ENCODE data around the gene NCBP1. TPM values are rescaled to one million over a fixed set of nuclear protein-coding genes. Genes with fewer than 3 reads are reported as not detected.
"Not testable (repeated sequence)": the region's sequence is repeated elsewhere in the genome, so short reads cannot be mapped to it uniquely, and the experiment has no call there.

Gene NCBP1
- total RNA-seq, 1 experiment from 2014 or later = 126 TPM

DNA sequence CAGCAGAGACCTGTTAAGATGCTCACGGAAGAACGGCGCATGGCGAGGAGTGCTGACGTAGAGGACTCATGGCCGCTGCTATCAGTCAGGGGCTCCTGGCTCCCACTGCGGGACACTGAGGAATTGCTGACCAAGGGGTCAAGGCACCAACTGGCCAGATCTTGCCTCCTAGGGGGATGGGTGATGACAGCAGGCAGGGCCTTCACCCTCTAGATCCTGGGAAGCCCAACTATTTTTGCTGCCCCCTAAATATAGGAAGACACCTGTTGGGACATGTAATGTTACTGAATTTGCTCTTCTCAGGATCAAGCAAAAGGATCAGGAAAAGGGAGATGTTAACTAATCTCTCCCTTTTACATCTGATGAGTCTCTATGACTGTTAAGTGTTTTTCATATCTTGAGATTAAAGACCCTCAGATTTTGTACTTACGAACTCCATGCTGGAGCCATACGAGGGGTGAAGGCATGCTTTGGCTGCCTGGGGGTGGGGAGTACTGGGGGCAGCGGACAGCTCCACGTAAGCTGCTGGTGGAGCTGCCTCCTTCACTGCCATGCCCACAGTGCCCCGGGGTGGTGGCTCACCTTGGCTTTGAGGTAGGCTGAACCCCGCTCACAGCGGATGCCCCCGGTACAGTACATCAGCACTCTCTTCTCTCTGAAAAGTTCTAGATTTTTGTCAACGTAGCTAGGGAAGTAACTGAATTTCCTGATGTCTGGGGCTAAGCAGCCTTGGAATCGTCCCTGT, 28.5 kb upstream of the NCBP1 start:
- Histone ChIP-seq H3K27ac (no peak overlapping the region), H3K27me3 (no peaks in the 10 kb centered on the region)

DNA sequence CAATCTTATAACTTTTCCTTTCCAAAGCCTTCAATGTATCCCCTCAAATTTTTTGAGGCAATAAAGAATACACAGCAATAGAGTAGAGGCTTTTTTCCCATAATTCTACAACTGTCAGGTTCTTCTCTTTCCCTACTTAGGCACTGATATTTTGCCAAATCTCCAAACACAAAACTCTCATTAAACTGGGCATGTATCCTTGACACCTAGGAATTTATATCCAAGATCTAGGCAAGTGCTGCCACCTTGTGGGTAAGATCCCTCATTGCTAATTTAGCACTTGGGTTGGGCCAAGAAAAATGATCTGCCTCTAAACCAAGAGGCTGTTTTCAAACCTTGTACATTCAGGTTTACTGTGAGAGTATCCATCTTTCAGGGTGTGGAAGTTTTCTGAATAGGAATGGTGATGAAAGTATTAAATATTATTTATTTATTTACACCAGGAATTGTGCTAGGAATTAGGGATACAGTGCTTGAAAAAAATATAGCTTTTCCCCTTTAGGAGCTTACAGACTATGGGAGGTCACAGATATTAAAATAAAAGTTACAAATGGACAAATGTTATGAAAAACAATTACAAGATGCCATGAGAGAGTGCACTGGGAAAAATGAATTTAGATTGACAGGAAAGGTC, 18.1 kb upstream of the NCBP1 start:
- H3K9me3 ChIP-seq (replicated peaks) = no peaks in the 10 kb centered on the region
- no peak overlapping the region for H3K27ac ChIP-seq
- peaks cover 51% of the 10 kb centered on the region for H3K36me3 ChIP-seq
- H3K4me1 ChIP-seq = no peaks in the 10 kb centered on the region
- no peak overlapping the region for H3K4me3 ChIP-seq
- DNase-seq = peak; percentile 56 to 79
- H3K27me3 ChIP-seq = no peaks in the 10 kb centered on the region

More for the DNA sequence above, 28.5 kb upstream of the NCBP1 start:
- Histone ChIP-seq H3K4me1 (no peaks in the 10 kb centered on the region), H3K4me3 (no peak overlapping the region), H3K36me3 (peaks cover 70% of the 10 kb centered on the region), H3K9me3 (replicated peaks) (no peaks in the 10 kb centered on the region)
- no peak for DNase-seq

DNA sequence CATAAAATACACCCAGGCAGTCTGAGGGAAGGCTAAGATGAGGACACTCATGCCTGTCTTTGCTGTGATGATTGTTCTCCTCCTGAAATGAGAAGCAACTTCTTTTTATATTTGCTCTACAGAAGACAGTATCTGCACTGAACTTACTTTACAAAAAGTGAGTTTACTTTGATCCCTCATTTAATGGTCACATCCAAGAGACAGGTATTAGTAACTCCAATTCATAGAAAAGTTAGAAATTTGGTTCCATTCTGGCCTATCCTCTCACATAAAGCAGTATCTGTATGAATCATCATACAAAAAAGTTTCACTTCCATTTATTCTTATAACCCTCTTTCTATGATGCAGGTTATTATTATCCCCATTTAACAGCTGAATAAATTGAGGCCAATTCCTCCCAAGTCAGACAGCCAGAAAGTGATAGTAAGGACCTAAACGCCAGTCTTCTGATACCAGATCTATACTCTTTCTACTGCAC, 15.6 kb upstream of the NCBP1 start:
- H3K9me3 ChIP-seq (replicated peaks) = no peaks in the 10 kb centered on the region
- peaks cover 47% of the 10 kb centered on the region for H3K36me3 ChIP-seq
- no peak for DNase-seq
- H3K4me1 ChIP-seq = no peaks in the 10 kb centered on the region
- no peaks in the 10 kb centered on the region for H3K27me3 ChIP-seq
- H3K4me3 ChIP-seq = no peak overlapping the region
- H3K27ac ChIP-seq = no peak overlapping the region

DNA sequence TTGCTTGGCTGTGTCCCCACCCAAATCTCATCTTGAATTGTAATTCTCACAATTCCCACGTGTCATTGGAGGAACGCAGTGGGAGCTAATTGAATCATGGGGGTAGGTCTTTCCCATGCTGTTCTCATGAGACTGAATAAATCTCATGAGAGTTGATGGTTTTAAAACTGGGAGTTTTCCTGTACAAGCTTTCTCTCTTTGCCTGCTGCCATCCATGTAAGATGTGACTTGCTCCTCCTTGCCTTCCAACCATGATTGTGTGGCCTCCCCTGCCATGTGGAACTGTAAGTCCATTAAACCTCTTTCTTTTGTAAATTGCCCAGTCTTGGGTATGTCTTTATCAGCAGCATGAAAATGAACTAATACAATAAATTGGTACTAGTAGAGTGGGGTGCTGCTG, 13.6 kb upstream of the NCBP1 start:
- not testable (repeated sequence) for H3K4me3 ChIP-seq; H3K4me1 ChIP-seq; H3K9me3 ChIP-seq (replicated peaks); H3K27me3 ChIP-seq; H3K27ac ChIP-seq; DNase-seq
- H3K36me3 ChIP-seq = peaks cover 58% of the 10 kb centered on the region

DNA sequence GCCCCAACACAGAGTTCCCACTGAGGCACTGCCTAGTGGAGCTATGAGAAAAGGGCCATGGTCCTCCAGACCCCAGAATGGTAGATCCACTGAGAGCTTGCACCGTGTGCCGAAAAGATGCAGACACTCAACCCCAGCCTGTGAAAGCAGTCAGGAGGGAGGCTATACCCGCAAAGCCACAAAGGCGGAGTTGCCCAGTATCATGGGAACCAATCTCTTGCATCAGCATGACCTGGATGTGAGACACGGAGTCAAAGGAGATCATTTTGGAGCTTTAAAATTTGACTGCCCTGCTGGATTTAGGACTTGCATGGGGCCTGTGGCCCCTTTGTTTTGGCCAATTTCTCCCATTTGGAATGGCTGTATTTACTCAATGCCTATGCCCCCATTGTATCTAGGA, 11.1 kb upstream of the NCBP1 start:
- H3K9me3 ChIP-seq (replicated peaks); H3K27me3 ChIP-seq; H3K27ac ChIP-seq; H3K4me1 ChIP-seq; H3K4me3 ChIP-seq; DNase-seq: not testable (repeated sequence)
- H3K36me3 ChIP-seq = peaks cover 68% of the 10 kb centered on the region

DNA sequence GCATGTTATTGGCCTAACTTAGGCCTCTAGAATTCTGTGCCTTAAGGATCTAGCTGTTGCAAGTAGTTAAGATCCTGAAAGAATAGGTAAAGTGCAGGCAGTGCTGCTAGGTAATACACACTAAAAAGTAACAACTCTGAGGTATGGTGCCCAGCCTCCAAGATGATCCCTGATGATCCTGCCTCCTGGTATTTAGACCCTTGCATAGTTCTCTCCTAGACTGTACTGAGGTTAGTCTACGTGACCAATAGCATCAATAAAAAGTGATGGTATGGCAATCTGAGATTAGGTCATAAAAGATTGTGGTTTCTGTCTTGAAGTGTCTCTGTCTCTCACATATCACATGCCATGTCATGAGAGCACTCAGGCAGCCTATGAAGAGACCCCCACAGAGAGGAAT, 9.7 kb upstream of the NCBP1 start:
- Histone ChIP-seq H3K4me3 (no peak overlapping the region), H3K27me3 (no peaks in the 10 kb centered on the region), H3K36me3 (peaks cover 62% of the 10 kb centered on the region), H3K4me1 (peaks cover 10% of the 10 kb centered on the region), H3K9me3 (replicated peaks) (no peaks in the 10 kb centered on the region; the same call in 1 of the 2 replicates), H3K27ac (no peak overlapping the region)
- no peak for DNase-seq

DNA sequence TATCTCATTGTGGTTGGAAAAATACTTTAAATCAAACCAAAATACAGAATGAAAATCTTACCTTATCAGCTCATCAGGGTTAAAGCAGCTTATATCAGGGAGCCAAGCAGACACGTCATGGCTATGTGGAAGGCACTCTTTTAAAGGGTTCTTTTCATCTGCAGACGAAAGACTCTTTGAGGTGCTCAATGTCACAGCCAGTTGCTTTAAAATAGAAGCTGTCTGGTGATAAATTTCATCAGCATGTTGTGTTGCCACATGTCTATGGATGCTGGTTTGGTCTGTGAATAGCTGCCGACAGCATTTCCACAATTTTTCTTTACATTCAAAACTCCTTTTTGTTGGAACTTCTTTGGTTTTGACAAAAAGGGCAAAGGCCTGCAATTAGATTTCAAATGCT, 8.0 kb upstream of the NCBP1 start:
- Histone ChIP-seq H3K36me3 (peaks cover 54% of the 10 kb centered on the region), H3K27me3 (no peaks in the 10 kb centered on the region), H3K27ac (no peak overlapping the region), H3K4me1 (peaks cover 18% of the 10 kb centered on the region), H3K4me3 (no peak overlapping the region), H3K9me3 (replicated peaks) (no peaks in the 10 kb centered on the region; the same call in 1 of the 2 replicates)
- no peak for DNase-seq

DNA sequence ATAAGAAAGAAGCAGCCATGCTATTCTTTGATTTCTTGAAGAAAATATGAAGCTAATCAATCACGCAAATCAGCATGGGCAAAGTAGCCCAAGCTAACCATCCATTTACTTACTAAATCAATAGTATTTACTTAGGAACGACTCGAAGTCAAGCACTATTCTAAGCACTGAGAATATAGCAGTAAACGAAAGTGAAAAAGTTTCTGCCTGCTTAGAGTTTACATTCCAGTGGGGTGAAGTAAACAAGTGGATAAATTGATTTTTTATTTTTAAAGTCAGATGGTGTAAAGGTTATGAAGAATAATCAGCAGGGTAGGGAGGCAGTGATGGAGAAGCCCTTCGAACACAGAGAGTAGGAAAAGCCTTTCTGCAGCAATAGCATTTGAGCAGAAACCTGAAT, 6.0 kb upstream of the NCBP1 start:
- H3K36me3 ChIP-seq = peaks cover 44% of the 10 kb centered on the region
- no peaks in the 10 kb centered on the region for H3K27me3 ChIP-seq
- peaks cover 18% of the 10 kb centered on the region for H3K4me1 ChIP-seq
- H3K4me3 ChIP-seq = no peak overlapping the region
- H3K9me3 ChIP-seq (replicated peaks) = no peaks in the 10 kb centered on the region; the same call in 1 of the 2 replicates
- no peak overlapping the region for H3K27ac ChIP-seq
- no peak for DNase-seq

DNA sequence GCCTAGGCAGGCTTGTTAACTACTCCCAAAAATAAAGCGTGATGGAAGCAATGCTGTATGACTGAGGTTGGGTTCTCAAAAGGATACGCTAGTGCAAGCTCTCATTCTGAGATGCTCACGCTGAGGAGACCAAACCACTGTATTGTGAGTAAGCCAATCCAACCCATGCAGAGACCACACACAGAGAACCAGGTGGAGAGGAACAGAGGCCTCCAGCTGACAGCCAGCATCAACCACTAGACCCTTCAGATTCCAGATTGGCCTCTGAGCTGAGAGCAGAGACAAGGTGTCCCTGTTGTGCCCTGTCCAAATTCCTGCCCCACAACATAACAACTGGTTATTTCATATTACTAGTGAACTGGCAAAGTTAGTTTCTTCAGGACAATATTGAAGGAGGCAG, 5.0 kb upstream of the NCBP1 start:
- Histone ChIP-seq H3K27me3 (no peaks in the 10 kb centered on the region), H3K4me3 (no peak overlapping the region), H3K36me3 (peaks cover 33% of the 10 kb centered on the region), H3K27ac (peak overlapping the region; percentile 35), H3K9me3 (replicated peaks) (no peaks in the 10 kb centered on the region), H3K4me1 (peaks cover 18% of the 10 kb centered on the region)
- DNase-seq = peak; percentile 85 to 90

DNA sequence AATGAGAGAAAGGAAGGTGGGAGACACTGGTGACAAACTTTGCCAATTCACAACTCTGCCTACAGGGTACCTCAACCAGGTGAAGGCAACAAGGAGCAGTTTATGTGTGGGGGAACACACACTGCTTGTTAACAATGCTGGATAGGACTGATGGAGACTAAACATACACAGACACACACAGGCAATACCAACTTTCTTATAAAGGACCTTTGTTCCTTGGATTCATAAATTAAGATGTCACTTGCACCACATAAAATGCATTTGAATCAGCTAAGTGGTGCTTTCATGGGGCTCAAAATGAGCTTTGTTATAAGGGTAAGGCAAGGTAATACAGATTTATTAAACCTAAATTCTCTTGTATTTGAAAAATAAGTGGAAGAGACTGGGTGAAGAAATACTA, 4.5 kb upstream of the NCBP1 start:
- H3K4me1 ChIP-seq = peaks cover 18% of the 10 kb centered on the region
- H3K4me3 ChIP-seq = no peak overlapping the region
- peak overlapping the region; percentile 35 for H3K27ac ChIP-seq
- peaks cover 28% of the 10 kb centered on the region for H3K36me3 ChIP-seq
- no peaks in the 10 kb centered on the region for H3K9me3 ChIP-seq (replicated peaks)
- DNase-seq = no peak
- no peaks in the 10 kb centered on the region for H3K27me3 ChIP-seq

DNA sequence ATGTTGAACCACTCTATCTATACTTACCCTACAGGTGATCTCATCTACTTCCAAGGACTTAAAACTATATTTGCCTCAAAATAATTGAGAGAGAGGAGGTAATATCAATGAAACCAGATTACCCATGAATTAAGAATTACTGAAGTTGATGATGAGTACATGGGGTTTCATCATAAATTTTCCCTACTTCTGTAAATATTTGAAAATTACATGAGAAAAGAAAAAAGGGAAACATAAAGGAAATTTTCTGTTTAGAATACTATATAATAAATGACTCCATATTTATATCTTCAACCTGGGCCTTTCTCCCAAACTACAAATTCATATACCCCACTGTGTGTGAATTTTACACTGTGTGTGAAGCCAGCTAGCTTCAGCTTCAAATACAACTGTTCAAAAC, 3.0 kb upstream of the NCBP1 start:
- Histone ChIP-seq H3K36me3 (peaks cover 16% of the 10 kb centered on the region), H3K27me3 (no peaks in the 10 kb centered on the region), H3K4me1 (peaks cover 18% of the 10 kb centered on the region), H3K4me3 (no peak overlapping the region), H3K27ac (no peak overlapping the region), H3K9me3 (replicated peaks) (no peaks in the 10 kb centered on the region)
- no peak for DNase-seq

DNA sequence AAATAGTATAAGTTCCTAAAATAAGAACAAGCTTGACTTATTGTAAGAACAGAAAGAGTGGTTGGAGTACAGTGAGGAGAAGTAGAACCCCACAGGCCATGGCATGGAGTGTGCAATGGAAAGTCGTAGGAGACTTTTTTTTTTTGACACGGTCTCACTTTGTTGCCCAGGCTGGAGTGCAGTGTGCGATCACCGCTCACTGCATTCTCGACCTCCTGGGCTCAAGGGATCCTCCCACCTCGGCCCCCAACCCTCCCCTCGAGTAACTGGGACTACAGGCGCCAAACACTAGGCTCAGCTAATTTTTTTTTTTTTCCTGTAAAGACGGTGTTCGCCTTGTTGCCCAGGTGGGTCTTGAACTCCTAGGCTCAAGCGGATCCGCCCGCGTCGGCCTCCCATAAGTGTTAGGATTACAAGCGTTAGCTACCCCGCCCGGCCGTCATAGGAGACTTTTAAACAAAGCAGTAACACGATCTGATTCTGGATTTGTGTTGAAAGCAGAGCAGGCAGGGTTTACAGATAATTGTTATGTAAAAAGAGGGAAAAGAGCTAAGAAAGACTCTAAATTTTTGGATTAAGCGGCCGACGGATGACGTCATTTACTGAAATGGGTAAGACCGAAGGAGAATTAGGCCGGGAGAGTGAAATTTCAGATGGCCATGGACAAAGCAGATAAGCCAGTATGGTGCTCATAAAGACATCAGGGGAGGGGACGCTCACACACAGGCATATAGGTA, 1.2 kb upstream of the NCBP1 start:
- Histone ChIP-seq H3K36me3 (peaks cover 6% of the 10 kb centered on the region), H3K27me3 (no peaks in the 10 kb centered on the region), H3K9me3 (replicated peaks) (no peaks in the 10 kb centered on the region), H3K4me3 (peak overlapping the region; percentile 92), H3K4me1 (peaks cover 18% of the 10 kb centered on the region), H3K27ac (peak overlapping the region; percentile 98)
- DNase-seq = peak; percentile 61 to 85

DNA sequence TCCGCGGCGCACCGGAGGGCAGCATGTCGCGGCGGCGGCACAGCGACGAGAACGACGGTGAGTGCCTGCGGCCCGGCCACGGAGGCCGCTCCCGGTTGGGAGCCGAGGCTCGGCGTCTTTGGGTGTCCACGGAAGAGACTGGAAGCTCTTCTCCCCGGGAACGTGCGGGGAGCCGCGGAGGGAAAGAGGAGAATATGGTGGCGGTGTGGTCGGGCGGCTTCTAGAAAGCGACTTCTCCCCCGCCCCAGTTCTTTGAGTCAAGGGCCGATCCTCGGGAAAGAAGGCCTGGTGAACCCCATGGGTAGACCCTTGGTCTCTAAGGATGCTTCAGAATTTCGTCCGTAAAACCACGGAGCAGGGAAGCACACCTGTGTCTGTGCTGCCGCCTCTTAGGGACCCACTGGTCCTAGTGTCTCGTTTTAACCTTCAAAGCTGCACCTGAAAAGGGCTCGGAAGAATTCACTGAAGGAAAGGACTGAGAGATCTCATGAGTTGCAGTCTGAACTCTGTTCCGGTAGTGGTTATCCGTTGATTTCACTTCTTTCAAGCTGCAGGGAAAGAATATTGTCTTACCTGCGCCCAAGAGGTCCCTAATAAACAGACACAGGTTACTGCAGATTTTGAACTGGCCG, 354 bp downstream of the NCBP1 start:
- DNase-seq = no peak
- H3K4me1 ChIP-seq = peaks cover 7% of the 10 kb centered on the region
- H3K27me3 ChIP-seq = no peaks in the 10 kb centered on the region
- H3K27ac ChIP-seq = peak overlapping the region; percentile 98
- H3K36me3 ChIP-seq = peaks cover 10% of the 10 kb centered on the region
- H3K4me3 ChIP-seq = peak overlapping the region; percentile 92
- H3K9me3 ChIP-seq (replicated peaks) = no peaks in the 10 kb centered on the region

DNA sequence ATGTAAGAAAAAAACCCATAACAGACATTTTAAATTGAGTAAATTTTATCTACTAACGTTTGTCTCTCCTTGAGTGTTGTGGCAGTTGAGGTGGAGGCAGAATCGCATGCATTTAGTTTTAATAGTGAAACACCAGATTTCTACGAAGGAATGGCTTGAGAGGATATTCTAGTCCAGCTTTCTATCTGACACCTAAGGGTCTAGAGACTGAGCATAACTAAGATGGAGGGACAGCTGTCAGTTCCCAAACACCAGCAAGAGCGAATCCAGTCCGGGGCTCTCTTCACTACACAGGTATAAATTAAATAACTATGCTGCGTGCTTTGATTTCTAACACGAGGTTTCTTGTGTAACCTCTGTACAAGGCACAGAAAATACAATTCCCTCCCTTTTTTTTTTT, 1.4 kb downstream of the NCBP1 start:
- Histone ChIP-seq H3K4me1 (no peaks in the 10 kb centered on the region), H3K27ac (no peak overlapping the region), H3K36me3 (peaks cover 12% of the 10 kb centered on the region), H3K4me3 (peak overlapping the region; percentile 92), H3K27me3 (no peaks in the 10 kb centered on the region), H3K9me3 (replicated peaks) (no peaks in the 10 kb centered on the region)
- DNase-seq = no peak

DNA sequence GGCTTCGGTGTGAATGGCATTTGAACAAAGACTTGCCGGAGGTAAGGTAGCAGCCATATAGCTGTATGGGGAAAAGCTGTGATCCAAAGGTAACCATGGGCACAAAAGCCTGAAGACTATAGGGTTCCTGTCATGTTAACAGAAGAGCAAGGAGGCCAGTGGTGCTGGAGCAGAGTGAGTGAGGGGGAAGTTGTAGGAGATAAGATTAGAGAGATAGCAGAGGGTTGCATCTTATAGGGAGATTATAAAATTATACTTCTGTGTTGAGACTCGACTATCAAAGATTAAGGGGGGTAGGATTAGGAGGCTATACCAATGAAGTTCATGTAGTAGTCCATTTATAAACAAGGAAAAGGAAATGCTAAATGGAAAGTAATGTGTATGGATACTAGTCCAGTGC, 3.3 kb downstream of the NCBP1 start:
- no peak overlapping the region for H3K4me3 ChIP-seq
- H3K4me1 ChIP-seq = no peaks in the 10 kb centered on the region
- no peaks in the 10 kb centered on the region for H3K27me3 ChIP-seq
- no peaks in the 10 kb centered on the region for H3K9me3 ChIP-seq (replicated peaks)
- peaks cover 31% of the 10 kb centered on the region for H3K36me3 ChIP-seq
- no peak overlapping the region for H3K27ac ChIP-seq
- DNase-seq = no peak
